GM23338 (cell line): ENCODE results near the gene CCR8. TPM values are rescaled to one million over a fixed set of nuclear protein-coding genes. Genes with fewer than 3 reads are reported as not detected.
"Not testable (repeated sequence)": the region's sequence is repeated elsewhere in the genome, so short reads cannot be mapped to it uniquely, and the experiment has no call there.

Experiments
- ATAC-seq: fragments of 200-7000 bp; cut with Tn5 transposase; 3 replicates; pipeline ENCODE4 v1.9.1; 2020
- DNase-seq: peaks from one replicate; pipeline ENCODE4 v3.0.0-alpha.2; 2015; ENCODE audit warnings: low spot score
- H2AFZ ChIP-seq: fragments of 200-600 bp; sonication (generic); 2 replicates; pipeline ENCODE4 v1.8.0; 2016; ENCODE audit warnings: antibody characterized with exemption, mild to moderate bottlenecking, moderate library complexity
- H3F3A ChIP-seq: fragments of 200-600 bp; sonication (generic); replicated peaks from 2 replicates; pipeline ENCODE4 v1.8.0; 2017; ENCODE audit warnings: antibody characterized with exemption, mixed run types, low read depth
- H3K27ac ChIP-seq: fragments of 200-600 bp; sonication (generic); 2 replicates; pipeline ENCODE4 v1.6.1; 2016; ENCODE audit warnings: low read depth
- H3K27me3 ChIP-seq: fragments of 200-600 bp; sonication (generic); 2 replicates; pipeline ENCODE4 v1.8.0; 2016; ENCODE audit warnings: mild to moderate bottlenecking, mixed run types, moderate library complexity; ENCODE audit not compliant: insufficient read depth
- H3K36me3 ChIP-seq: fragments of 200-600 bp; sonication (generic); 2 replicates; pipeline ENCODE4 v1.8.0; 2016; ENCODE audit warnings: mild to moderate bottlenecking; ENCODE audit not compliant: insufficient read depth
- H3K4me1 ChIP-seq: fragments of 200-600 bp; sonication (generic); 2 replicates; pipeline ENCODE4 v1.8.0; 2016; ENCODE audit warnings: mild to moderate bottlenecking, moderate library complexity; ENCODE audit not compliant: insufficient read depth
- H3K4me2 ChIP-seq: fragments of 200-600 bp; sonication (generic); 2 replicates; pipeline ENCODE4 v1.7.1; 2017; ENCODE audit warnings: mixed run types
- H3K4me3 ChIP-seq: fragments of 200-600 bp; sonication (generic); 2 replicates; pipeline ENCODE4 v1.6.1; 2016; ENCODE audit warnings: mixed run types
- H3K79me2 ChIP-seq: fragments of 200-600 bp; sonication (generic); replicated peaks from 2 replicates; pipeline ENCODE4 v1.8.0; 2017; ENCODE audit warnings: mild to moderate bottlenecking; ENCODE audit not compliant: insufficient read depth
- H3K9me2 ChIP-seq: fragments of 200-600 bp; sonication (generic); 2 replicates; pipeline ENCODE4 v1.8.0; 2017; ENCODE audit not compliant: insufficient read depth
- H4K20me1 ChIP-seq: fragments of 200-600 bp; sonication (generic); replicated peaks from 2 replicates; pipeline ENCODE4 v1.8.0; 2017; ENCODE audit warnings: mild to moderate bottlenecking; ENCODE audit not compliant: insufficient read depth
- H3K27ac Mint-ChIP-seq: 2 replicates; pipeline ENCODE4 v1.8.0; 2020; ENCODE audit warnings: inconsistent platforms, mild to moderate bottlenecking, moderate library complexity, mixed read lengths
- H3K27me3 Mint-ChIP-seq: 3 replicates; pipeline ENCODE4 v1.8.0; 2022; ENCODE audit warnings: low read depth, mild to moderate bottlenecking, moderate library complexity, mixed read lengths, inconsistent platforms; ENCODE audit not compliant: insufficient read depth, poor library complexity
- H3K36me3 Mint-ChIP-seq: 3 replicates; pipeline ENCODE4 v1.8.0; 2021; ENCODE audit warnings: low read depth, mild to moderate bottlenecking, inconsistent platforms, moderate library complexity, mixed read lengths
- H3K4me1 Mint-ChIP-seq: 3 replicates; pipeline ENCODE4 v1.8.0; 2020; ENCODE audit warnings: mild to moderate bottlenecking, inconsistent platforms, mixed read lengths
- H3K4me3 Mint-ChIP-seq: 3 replicates; pipeline ENCODE4 v1.8.0; 2021; ENCODE audit warnings: moderate library complexity, mild to moderate bottlenecking, inconsistent platforms, mixed read lengths
- H3K9me3 Mint-ChIP-seq: 3 replicates; pipeline ENCODE4 v1.8.0; 2020; ENCODE audit warnings: moderate library complexity, mild to moderate bottlenecking, inconsistent platforms, mixed read lengths
- CREB1 ChIP-seq: fragments of 250-450 bp; sonication (Bioruptor Pico); IDR thresholded peaks from 2 replicates; pipeline ENCODE4 v1.5.0; 2020; ENCODE audit warnings: low read depth, mild to moderate bottlenecking, moderate library complexity
- EZH2 ChIP-seq: fragments of 200-600 bp; sonication (generic); IDR thresholded peaks from one replicate; pipeline ENCODE4 v1.8.0; 2017; ENCODE audit warnings: antibody characterized with exemption, mild to moderate bottlenecking, low read depth; ENCODE audit not compliant: unreplicated experiment
- EZH2phosphoT487 ChIP-seq: fragments of 200-600 bp; sonication (generic); IDR thresholded peaks from one replicate; pipeline ENCODE4 v1.8.1; 2018; ENCODE audit warnings: antibody characterized with exemption; ENCODE audit not compliant: unreplicated experiment
- JUNB ChIP-seq: IDR thresholded peaks from one replicate; pipeline ENCODE4 v1.6.1; 2016; ENCODE audit warnings: antibody characterized with exemption; ENCODE audit not compliant: unreplicated experiment
- NANOG ChIP-seq: IDR thresholded peaks from 2 replicates; pipeline ENCODE4 v1.6.1; 2016; ENCODE audit warnings: antibody characterized with exemption, borderline replicate concordance
- POLR2AphosphoS5 ChIP-seq: IDR thresholded peaks from 2 replicates; pipeline ENCODE4 v1.6.1; 2016; ENCODE audit warnings: antibody characterized with exemption, low read depth
- STAT1 ChIP-seq: IDR thresholded peaks from one replicate; pipeline ENCODE4 v1.6.1; 2016; ENCODE audit warnings: antibody characterized with exemption; ENCODE audit not compliant: unreplicated experiment
- ZNF114 ChIP-seq: fragments of 250-450 bp; sonication (Bioruptor Pico); IDR thresholded peaks from 2 replicates; pipeline ENCODE4 v1.5.0; 2020; ENCODE audit warnings: mild to moderate bottlenecking, moderate library complexity
- ZNF331 ChIP-seq: fragments of 250-450 bp; sonication (Bioruptor Pico); IDR thresholded peaks from 2 replicates; pipeline ENCODE4 v1.5.0; 2020; ENCODE audit warnings: low read depth, mild to moderate bottlenecking, moderate library complexity
- polyA plus RNA-seq: library from polyadenylated mRNA; unstranded; fragments of >200 nt; fragmentation: Nextera tagmentation; extraction: Ambion mirVana; gene quantifications from 2 replicates; pipeline ENCODE4 v1.2.1, GENCODE V29; 2016
- total RNA-seq: library from RNA; depleted of rRNA; stranded (reverse); fragments of >200 nt; shearing (Covaris generic); gene quantifications from 2 replicates; pipeline ENCODE4 v1.2.3, GENCODE V29; 2014
- TF ChIP-seq, protein P1 (sequence below): IDR thresholded peaks from one replicate; pipeline ENCODE4 v1.6.1; 2018; ENCODE audit warnings: antibody characterized with exemption; ENCODE audit not compliant: unreplicated experiment
- TF ChIP-seq, protein P2 (sequence below), 2 experiments: fragments of 200-600 bp in 1 of 2; sonication (generic) in 1 of 2; conservative IDR thresholded peaks; 2 replicates each; pipeline versions ENCODE4 v1.5.1 to v1.6.1; 2016 to 2017; ENCODE audit warnings: antibody characterized with exemption in 2 of 2, low read depth in 2 of 2, mild to moderate bottlenecking in 2 of 2, moderate library complexity in 1 of 2

The CCR8 gene
- total and polyA plus RNA-seq, 2 experiments from 2014 or later: 0.55 TPM; not detected in 1

DNA sequence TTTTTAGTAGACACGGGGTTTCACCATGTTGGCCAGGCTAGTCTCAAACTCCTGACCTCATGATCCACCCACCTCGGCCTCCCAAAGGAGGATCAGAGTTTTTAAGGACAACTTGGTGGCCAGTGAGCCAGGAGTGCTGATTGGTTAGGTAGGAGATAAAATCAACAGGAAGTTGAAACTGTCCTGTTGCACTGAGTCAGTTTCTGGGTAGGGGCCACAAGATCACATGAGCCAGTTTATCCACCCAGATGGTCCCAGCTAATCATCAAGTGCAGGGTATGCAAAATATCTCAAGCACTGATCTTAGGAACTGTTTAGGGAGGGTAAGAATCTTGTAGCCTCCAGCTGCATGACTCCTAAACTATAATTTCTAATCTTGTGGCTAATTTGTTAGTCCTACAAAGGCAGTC, 7.9 kb upstream of the CCR8 start:
- not testable (repeated sequence) for H3K4me1 ChIP-seq, H3K27me3 ChIP-seq, H3K79me2 ChIP-seq, H4K20me1 ChIP-seq, DNase-seq, H3K4me3 Mint-ChIP-seq, H3K4me3 ChIP-seq, H3K27me3 Mint-ChIP-seq, H3K4me2 ChIP-seq, ATAC-seq, H3K9me3 Mint-ChIP-seq, H3K36me3 Mint-ChIP-seq, H3F3A ChIP-seq, H3K27ac Mint-ChIP-seq, H3K36me3 ChIP-seq, H3K27ac ChIP-seq
- Histone ChIP-seq H2AFZ (peak overlapping the region; percentile 43; the same call in 1 of the 2 replicates), H3K9me2 (peaks cover 10% of the 10 kb centered on the region; the same call in 1 of the 2 replicates)
- peaks cover 11% of the 10 kb centered on the region for H3K4me1 Mint-ChIP-seq

DNA sequence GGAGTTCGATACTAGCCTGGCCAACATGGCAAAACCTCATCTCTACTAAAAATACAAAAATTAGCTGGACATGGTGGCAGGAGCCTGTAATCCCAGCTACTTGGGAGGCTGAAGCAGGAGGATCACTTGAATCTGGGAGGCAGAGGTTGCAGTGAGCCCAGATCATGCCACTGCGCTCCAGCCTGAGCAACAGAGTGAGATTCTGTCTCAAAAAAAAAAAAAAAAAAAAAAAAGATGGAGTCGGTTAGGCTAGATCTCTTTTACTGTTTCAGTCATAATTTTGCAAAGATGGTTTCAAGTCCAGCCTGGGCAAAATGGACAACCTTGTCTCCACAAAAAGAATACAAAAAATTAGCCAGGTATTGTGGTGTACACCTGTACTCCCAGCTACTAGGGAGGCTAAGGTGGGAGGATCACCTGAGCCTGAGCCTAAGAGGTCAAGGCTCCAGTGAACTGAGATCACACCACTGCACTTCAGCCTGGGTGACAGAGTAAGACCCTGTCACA, 7.2 kb upstream of the CCR8 start:
- not testable (repeated sequence) for H3F3A ChIP-seq, H3K9me3 Mint-ChIP-seq, H4K20me1 ChIP-seq, H3K4me1 ChIP-seq, H3K27me3 Mint-ChIP-seq, H2AFZ ChIP-seq, DNase-seq, H3K27ac Mint-ChIP-seq, H3K4me2 ChIP-seq, H3K36me3 Mint-ChIP-seq, H3K36me3 ChIP-seq, H3K79me2 ChIP-seq, ATAC-seq, H3K27me3 ChIP-seq, H3K4me3 ChIP-seq, H3K4me3 Mint-ChIP-seq, H3K27ac ChIP-seq
- peaks cover 13% of the 10 kb centered on the region; the same call in 1 of the 2 replicates for H3K9me2 ChIP-seq
- peaks cover 11% of the 10 kb centered on the region for H3K4me1 Mint-ChIP-seq

DNA sequence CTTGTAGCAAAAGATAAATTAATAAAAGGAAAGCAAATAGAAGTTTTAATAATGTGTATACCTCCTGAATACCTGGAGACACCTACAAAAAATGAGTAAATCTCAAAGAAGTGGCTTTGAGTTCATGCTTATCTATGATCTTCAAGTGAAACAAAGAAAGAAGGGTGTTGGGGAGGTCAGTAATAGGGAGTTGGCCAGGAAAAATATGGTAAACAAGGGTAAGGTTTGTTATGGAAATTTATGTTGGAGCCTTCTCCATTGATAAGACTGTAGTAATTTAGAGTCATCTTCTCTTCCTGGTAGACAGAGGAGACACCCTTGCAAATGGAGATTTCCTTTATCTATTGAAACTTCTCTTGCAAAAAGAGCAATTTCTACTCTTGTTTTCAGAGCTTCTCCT, 6.6 kb upstream of the CCR8 start:
- Mint-ChIP-seq H3K9me3 (no peaks in the 10 kb centered on the region; the same call in 2 of the 3 replicates), H3K27me3 (peaks cover 4% of the 10 kb centered on the region), H3K4me3 (no peak overlapping the region), H3K4me1 (peaks cover 11% of the 10 kb centered on the region), H3K27ac (no peak overlapping the region), H3K36me3 (no peaks in the 10 kb centered on the region)
- Histone ChIP-seq H3K9me2 (0 out of 2 replicates have a peak, but pooled peaks cover 8% of the 10 kb centered on the region), H3K27ac (no peak overlapping the region), H3K36me3 (no peaks in the 10 kb centered on the region), H3K4me3 (no peak overlapping the region), H3K4me1 (peaks cover 3% of the 10 kb centered on the region), H3K4me2 (no peak overlapping the region), H3K79me2 (no peaks in the 10 kb centered on the region), H3F3A (no peaks in the 10 kb centered on the region), H4K20me1 (no peaks in the 10 kb centered on the region), H2AFZ (no peak overlapping the region), H3K27me3 (no peaks in the 10 kb centered on the region)
- ATAC-seq (no peak), DNase-seq (no peak)
- TF ChIP-seq NANOG (no peak), EZH2 (no peak), CREB1 (CRISPR knock-in tag) (no peak), JUNB (no peak), STAT1 (no peak), EZH2phosphoT487 (no peak), POLR2AphosphoS5 (no peak), ZNF331 (CRISPR knock-in tag) (no peak), ZNF114 (CRISPR knock-in tag) (no peak)
- TF ChIP-seq, protein P1, sequence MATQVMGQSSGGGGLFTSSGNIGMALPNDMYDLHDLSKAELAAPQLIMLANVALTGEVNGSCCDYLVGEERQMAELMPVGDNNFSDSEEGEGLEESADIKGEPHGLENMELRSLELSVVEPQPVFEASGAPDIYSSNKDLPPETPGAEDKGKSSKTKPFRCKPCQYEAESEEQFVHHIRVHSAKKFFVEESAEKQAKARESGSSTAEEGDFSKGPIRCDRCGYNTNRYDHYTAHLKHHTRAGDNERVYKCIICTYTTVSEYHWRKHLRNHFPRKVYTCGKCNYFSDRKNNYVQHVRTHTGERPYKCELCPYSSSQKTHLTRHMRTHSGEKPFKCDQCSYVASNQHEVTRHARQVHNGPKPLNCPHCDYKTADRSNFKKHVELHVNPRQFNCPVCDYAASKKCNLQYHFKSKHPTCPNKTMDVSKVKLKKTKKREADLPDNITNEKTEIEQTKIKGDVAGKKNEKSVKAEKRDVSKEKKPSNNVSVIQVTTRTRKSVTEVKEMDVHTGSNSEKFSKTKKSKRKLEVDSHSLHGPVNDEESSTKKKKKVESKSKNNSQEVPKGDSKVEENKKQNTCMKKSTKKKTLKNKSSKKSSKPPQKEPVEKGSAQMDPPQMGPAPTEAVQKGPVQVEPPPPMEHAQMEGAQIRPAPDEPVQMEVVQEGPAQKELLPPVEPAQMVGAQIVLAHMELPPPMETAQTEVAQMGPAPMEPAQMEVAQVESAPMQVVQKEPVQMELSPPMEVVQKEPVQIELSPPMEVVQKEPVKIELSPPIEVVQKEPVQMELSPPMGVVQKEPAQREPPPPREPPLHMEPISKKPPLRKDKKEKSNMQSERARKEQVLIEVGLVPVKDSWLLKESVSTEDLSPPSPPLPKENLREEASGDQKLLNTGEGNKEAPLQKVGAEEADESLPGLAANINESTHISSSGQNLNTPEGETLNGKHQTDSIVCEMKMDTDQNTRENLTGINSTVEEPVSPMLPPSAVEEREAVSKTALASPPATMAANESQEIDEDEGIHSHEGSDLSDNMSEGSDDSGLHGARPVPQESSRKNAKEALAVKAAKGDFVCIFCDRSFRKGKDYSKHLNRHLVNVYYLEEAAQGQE: no peak
- TF ChIP-seq, protein P2, sequence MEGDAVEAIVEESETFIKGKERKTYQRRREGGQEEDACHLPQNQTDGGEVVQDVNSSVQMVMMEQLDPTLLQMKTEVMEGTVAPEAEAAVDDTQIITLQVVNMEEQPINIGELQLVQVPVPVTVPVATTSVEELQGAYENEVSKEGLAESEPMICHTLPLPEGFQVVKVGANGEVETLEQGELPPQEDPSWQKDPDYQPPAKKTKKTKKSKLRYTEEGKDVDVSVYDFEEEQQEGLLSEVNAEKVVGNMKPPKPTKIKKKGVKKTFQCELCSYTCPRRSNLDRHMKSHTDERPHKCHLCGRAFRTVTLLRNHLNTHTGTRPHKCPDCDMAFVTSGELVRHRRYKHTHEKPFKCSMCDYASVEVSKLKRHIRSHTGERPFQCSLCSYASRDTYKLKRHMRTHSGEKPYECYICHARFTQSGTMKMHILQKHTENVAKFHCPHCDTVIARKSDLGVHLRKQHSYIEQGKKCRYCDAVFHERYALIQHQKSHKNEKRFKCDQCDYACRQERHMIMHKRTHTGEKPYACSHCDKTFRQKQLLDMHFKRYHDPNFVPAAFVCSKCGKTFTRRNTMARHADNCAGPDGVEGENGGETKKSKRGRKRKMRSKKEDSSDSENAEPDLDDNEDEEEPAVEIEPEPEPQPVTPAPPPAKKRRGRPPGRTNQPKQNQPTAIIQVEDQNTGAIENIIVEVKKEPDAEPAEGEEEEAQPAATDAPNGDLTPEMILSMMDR (conservative IDR thresholded peaks at IDR 0.05; ENCODE audit: low read depth in 2 of 2): no peak
